HG03571 (cell line): Measurements from ENCODE around the gene TADA2B.
A peak's percentile ranks its signal among the peaks of the same experiment; 100 is the strongest.

Experiments
- ATAC-seq: cut with Tn5 transposase; IDR thresholded peaks from one replicate; pipeline ENCODE4 v1.9.1; 2021; ENCODE audit not compliant: unreplicated experiment

TADA2B gene

DNA sequence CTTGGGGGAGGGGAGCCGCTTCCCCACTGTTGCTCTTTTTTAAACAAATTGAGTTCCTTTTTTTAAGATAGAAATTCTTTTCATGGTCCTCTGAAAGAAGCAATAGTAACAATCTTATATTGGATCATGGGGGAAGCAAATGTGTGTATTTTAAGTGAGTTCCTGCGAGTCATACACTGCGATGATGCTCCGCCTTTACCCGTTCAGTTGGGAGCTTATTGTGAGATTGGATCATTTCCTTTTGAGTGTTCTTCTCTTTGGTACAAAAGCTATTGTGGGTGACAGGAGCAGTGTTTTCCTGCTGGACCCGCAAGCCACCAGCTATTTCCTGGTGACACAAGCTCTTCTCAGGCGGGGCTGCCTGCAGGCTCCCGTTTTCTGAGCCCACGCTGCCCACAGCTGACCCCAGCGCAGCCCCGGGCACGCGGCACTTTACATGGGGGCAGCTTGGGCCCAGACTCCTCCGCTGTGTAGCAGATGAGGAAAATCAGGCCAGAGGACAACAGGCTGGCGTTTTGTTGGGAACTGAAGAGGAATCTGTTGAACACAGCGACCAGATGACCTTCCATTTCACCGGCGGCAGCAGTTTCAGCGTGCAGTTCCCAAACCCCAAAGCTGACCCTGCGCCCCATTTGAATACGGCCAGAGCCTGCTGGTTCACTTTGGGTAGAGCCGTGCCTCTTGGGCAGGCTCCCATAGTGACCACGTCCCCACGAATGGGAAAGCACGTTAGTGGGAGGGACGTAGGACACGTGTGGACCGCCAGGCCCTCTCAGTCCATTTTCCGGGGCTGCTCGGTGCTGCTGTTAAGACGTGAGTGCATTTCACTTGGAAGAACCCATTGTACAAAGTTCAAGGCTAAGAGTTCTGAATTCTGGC, 12.2 kb downstream of the TADA2B start:
- ATAC-seq: no peak

GRCh38 chr4:7055990-7056325, 12.8 kb downstream of the TADA2B start:
- no peak for ATAC-seq

GRCh38 chr4:7058792-7059191, 15.6 kb downstream of the TADA2B start:
- ATAC-seq: no peak

GRCh38 chr4:7059662-7060061, 16.5 kb downstream of the TADA2B start:
- ATAC-seq: no peak

- ATAC-seq: no peak
Observed at GRCh38 chr4:7060346-7061150, 17.4 kb downstream of the TADA2B start.

DNA sequence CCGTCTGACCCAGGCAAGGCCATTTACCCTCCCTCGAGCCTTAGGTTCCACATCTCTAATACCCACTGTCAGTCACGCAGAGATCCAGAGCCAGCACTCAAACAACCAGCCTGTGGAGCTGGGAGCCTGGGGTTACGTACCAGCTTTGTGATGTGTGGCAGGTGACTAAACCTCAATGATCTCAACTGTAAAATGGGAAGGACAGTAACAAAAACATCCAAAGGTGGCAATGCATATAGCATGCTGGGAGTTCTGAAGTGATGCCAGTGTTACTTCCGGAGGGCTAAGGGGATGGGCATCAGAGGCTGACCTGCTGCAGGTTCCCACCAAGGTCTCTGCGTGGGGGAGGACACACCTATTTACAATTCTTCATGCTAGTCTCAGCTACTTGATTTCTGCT, 18.6 kb downstream of the TADA2B start:
- no peak for ATAC-seq

GRCh38 chr4:7062816-7063215, 19.6 kb downstream of the TADA2B start:
- ATAC-seq: no peak

DNA sequence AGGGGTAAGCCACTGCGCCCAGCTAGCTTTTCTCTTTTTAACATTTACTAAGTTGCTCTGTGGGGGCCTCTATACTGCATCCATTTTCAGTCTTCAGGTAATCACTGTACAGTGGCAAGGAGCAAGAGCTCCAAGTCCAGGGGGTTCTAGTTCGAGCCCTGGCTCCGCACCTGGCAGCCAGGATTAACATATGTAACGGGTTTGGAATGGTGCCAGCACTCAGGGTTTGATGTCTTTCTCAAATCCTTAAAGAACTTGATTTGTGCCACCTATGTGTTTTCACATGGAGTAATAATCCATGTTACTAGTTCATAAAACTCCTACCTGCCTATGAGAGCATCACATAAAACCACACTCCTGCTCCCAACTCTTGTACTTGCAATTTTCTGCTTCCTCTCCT, 20.2 kb downstream of the TADA2B start:
- no peak for ATAC-seq

DNA sequence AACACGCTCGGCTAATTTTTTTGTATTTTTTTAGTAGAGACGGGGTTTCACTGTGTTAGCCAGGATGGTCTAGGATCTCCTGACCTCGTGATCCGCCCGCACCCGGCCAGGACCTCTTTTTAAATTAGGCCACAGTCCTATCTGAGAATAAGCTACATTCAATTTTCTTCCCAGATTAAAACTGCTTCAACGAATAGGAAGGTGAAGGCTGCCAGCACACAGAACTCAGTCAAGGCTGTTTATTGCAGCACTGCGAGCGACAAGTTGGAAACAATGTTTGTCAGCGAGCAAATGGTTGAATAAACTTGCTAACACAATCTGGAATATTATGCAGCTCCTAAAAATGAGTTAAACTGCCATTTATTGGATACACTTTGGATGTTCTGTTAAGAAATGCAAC, 22.8 kb downstream of the TADA2B start:
- ATAC-seq: no peak

GRCh38 chr4:7066493-7066892, 23.3 kb downstream of the TADA2B start:
- no peak for ATAC-seq

DNA sequence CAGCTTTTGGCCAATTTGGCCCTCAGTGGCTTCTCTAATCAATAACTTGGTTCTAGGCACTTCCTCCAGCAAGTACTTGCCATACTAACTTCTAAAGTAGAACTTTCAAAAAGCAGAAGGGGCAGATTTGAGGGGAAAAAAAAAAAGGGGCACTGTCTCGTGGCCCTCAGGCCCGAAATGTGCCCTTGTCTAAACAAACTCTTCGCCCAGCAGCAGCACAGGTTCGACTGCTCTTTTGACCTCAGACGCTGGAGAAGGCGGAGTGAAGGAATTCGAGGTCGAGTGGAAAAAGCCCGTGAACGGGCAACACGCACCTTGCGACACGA, 23.9 kb downstream of the TADA2B start:
- ATAC-seq: no peak

GRCh38 chr4:7067452-7068278, 24.5 kb downstream of the TADA2B start, which contains the start of gene GRPEL1:
Gene GRPEL1, minus strand, starts transcription at chr4:7068064. Its CDS starts 32 bp downstream, at chr4:7068032.
- peak; percentile 82 for ATAC-seq

GRCh38 chr4:7068279-7068842, 25.2 kb downstream of the TADA2B start:
- ATAC-seq: peak; percentile 13

GRCh38 chr4:7068883-7069282, 25.7 kb downstream of the TADA2B start:
- no peak for ATAC-seq

GRCh38 chr4:7070729-7071511, 27.7 kb downstream of the TADA2B start:
- ATAC-seq: no peak

DNA sequence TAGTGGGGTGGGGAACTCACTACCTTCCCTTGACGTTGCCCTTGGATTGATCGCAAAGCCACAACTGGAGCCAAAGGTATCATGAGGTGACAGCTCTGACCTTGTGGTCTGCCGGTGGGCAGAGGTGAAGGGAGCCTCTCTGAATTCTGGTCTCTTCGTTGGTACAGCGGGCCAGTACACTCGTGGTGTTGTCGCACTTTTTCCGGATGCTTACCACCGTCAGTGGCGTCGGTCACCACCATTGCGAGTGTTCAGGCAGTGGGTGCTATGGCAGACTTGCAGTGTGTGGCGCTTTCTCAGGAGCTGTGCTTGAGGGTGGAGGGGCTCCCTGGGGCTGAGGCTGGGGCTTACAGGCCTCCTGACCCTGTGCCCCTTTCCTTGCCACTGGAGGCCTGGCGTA, 29.9 kb downstream of the TADA2B start:
- ATAC-seq: no peak

DNA sequence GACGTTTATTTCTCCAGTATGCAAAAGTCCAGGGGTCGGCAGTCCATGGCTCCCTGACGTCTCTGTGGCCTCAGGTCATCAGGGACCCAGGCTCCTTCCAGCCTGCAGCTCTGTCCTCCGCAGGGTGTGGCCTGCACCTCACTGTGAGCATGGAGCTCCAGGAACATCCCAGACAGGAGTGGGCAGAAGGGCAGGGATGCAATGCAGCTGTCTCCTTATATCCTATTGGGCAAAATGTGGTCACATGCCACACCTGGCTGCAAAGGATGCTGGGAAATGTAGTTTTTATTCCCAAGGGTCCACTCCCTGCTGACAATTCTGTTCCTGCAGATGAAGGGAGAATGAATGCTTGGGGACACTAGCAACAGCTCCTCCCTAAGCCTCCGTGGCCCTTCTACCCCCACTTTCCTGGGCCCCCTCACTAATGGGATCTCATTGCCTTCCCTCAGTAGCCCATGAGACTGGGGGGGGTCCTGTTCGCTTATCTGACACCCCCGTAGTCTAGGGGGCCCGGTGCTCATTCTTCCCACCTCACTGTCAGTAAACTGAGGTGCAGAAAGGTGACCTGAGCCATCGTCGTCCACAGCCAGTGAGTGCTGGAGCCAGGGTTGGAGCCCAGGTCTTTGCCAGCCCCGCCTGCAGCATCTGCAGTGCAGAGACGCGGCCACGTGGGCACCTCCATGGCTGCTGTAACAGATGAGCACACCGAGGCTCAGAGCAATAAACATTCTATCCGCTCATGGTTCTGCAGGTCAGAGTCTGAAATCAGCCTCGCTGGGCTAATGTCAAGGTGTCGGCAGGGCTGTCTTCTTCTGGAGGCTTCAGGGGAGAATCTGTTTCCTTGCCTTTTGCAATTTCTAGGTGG, 30.6 kb downstream of the TADA2B start:
- no peak for ATAC-seq

- ATAC-seq: no peak
Observed at GRCh38 chr4:7074426-7074825, 31.3 kb downstream of the TADA2B start.

DNA sequence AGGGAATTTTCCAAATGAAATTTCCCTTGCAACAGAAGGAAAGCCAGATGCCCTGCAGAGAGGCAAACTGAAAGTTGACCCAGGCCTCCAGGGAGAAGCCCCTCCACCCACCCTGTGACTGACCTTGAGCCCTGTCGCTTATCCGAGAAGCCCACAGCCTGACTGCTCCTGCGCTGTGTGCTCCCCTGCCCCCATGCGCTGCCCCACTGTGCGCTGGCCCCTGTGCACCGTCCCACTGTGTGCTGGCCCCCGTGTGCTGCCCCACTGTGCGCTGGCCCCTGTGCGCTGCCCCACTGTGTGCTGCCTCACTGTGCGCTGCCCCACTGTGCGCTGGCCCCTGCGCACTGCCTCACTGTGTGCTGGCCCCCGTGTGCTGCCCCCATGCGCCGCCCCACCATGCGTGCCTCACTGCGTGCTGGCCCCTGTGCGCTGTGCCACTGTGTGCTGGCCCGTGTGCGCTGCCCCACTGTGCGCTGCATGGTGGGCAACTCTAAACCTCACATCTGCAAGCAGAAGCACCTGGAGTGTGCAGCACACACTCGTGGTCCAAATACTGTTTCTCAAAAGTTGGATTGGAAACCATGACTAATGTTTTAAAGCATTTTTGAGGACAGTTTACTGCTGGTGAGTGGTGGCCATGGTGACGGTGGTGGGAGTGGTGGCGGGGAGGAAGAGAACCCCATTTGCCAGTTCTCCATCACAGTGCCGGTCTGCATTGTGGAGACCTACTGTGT, 33.0 kb downstream of the TADA2B start:
- no peak for ATAC-seq
